HG02885 (cell line): ENCODE data around the gene LARP1.
A peak's percentile ranks its signal among the peaks of the same experiment; 100 is the strongest.

Source experiments
- ATAC-seq: cut with Tn5 transposase; IDR thresholded peaks from one replicate; pipeline ENCODE4 v1.9.1; 2021; ENCODE audit warnings: mild to moderate bottlenecking; ENCODE audit not compliant: unreplicated experiment, poor library complexity

The LARP1 gene

DNA sequence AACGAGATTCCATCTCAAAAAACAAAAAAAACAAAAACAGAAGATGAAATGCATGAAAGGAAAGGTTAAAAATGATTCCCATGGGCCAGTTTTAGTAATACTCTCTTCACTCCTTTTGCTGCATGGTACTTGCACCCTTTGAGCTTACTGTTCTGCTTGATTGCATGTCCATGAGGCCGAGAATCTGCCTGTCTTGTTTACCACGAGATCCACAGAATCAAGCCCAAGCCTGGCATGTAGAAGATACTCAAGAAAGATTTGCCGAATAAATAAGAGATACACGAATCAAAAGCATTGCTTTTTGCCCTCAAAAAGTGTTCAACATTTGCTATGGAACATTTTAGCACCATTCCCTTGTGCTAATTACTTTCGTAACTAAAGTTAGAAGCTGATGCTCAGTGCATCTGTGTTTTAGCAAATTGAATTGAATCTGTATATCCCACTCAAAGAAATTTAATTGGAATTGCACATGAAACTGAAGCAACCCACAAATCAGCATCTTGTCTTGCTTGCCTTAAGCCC lies 94.1 kb downstream of the LARP1 start:
- no peak for ATAC-seq

DNA sequence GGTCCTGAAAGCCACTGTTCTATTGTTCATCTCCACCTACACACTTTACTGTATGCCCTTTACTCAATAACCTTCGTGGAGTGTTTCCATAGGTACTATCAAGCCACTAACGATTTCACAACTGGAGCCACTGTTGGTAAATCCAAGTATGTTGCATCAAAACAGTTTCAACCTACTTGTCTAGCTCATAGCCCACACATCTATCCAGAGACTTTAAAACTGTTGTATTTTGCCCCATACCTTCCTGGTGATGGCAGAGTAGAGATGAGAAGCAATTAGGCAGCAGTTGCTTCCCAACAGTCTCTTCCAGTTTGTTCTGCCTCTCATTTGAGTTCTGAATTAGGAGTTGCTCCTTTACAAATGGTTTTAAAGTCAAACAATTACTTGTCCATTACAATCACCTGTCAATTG lies 94.6 kb downstream of the LARP1 start:
- ATAC-seq: peak; percentile 9

DNA sequence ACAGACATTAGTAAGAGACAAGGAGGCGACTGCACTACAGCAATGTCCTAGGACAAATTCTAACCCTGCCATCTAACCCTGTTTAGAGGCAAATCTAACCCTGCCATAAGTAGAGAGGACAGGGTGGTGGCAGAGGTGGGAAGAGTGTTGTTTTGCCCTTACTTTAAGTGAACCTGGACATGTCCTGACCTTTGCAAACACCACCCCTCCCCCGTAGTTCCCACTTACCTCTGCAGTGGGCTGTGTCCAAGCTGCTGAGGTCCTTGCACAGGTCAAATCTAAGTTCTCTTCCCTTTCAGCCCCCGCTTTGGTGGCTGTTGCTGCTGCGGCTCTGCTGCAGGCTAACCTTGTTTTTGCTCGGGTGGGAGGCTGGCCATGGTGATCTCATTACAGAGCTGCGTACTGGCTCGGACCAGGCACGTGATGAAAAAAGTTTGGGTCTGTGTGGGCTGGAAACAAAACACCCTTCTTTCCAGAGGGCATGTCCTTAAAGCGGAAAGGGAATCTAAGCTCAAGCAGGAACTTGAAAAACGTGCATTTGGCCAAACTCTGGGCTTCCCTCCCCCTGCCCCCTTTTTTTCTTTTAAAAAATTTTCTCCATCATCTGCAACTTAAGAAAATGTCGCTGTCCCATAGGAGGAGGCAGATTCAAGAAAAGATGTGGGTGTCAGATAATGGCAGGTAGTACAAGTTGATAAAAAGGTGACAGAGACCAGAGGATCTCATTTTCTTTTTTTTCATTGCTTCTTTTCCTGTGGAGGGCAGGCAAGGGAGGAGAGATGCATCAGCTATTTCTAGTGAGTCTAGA lies 95.3 kb downstream of the LARP1 start, which contains the start of gene FAXDC2:
Gene FAXDC2 (minus strand): TSS at position 349 of the 808 bp plus-strand sequence. CDS start 12,425 bp downstream, outside the sequence.
- peak; percentile 73 for ATAC-seq

DNA sequence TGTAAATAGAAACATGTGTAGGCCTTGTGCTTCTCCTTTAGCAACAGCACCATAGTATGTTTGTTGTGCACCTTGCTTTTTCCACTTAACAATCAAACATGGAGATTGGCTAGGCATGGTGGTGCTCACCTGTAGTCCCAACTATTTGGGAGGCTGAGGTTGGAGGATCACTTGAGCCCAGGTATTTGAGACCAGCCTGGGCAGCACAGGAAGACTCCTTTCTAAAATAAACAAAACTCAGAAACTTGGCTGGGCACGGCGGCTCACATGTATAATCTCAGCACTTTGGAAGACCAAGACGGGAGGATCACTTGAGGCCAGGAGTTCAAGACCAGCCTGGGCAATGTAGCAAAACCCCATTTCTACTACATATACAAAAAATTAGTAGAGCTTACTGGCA lies 96.2 kb downstream of the LARP1 start:
- no peak for ATAC-seq

DNA sequence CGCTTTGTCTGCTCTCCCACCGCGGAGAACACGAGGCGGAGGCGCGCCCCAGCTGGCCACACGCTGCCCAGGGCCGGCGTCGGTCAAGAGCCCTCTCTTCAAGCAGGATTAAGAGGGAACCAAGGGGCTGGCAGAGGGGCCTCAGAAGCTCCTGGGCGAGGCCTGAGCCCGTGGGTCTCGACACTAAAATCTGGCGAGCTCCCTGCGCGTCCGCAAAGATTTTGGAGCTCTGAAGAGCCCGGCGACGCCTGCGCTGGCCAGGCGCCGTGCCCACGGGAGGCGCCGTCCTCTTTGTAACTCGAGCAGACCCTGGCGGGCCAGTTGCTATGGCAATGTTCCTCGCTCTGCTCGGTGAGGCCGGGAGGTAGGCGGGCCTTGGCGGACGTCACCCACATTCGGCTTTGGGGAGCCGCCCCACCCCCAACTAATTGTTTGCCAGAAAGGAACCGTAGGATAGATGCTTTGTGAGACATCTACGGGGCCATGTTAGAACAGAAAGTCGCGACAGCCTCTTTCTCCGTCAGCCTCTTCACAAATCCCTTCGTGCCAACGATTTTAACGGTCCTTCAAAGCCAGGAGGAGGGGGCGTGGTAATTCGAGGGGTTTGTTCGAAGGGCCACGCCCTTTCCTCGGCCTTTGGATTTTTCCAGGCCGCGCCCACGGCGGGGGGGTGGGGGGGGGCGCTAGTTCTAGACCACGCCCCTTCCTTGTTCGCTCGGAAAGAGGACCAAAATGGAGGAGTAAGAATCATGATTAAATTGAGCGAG lies 102.5 kb downstream of the LARP1 start:
- ATAC-seq: peak; percentile 67

DNA sequence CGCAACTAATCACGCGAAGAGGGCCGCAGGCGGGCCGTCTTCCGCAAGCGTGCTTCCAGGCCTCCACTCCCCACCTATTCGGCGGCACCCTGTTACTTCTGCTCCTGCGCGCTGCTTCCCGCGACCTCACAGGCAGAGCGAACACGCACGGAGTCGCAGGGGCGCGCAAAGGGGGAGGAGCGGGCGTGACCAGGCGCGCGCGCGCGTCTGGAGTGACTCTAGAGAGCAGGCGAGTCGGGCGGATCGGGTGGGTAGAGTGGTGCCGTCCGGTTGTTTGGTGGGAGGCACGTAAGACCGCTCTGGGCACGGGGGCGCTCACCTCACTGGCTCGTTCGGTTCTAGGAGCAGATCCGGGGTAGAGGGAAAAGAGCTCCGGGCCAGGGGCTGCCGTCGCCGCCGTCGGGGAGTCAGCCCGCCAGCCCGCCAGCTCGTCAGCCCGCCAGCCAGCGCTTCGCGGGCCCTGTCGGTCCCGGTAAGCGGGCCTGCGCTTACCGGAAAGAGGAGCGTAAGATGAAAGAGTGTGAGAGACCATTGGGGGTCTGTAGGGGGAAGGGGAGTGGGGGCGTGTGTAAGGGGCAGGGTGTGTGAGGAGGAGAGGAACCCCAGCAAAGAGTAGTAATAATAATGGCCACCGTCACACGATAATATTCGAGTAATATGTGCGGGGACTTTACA lies 103.3 kb downstream of the LARP1 start, which contains the start of gene CNOT8:
Gene CNOT8 (plus strand): TSS at position 331 of the 675 bp plus-strand sequence. CDS start 4,652 bp downstream, outside the sequence.
- ATAC-seq: peak; percentile 80

DNA sequence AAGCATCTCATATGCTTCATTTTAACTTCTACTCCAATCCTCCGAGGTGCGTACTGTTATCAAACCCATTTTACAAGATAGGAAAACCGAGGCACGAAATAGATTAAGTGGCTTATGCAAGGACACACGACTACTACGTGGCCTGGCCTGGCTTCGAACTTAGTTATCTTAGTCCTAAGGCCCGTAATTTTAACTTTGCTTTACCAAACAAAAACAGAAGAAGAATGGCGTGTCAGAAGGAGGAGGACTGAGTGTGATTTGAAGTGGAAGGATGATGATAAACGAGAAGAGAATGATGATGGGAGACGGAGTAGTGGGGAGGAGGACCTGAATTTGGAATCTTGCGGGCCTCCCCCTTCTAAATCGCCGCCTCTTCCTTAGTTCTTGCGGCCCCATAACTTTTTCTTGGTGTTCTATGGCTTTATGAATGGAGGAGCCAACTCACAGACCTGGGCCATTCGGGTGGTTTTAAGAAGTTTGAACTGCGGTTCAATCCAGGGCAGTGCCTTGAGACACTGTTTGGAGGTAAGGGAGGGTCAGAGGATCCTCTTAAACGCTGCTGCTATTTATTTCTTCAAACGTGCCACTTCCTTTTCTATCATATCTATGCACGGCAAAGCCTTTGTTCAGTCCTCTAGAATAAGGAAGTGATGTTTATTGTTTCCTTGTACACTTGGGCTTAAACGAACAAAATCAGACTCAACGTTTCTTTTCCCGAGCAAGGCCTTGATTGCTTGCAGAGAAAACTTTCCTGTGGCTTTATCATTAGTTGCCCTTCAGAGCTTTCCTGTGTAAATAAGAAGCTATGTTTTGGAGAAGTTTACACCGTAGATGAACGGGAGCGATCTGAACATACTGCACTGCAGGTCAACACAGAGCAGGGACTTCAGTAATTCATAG lies 104.0 kb downstream of the LARP1 start:
- ATAC-seq: peak; percentile 11

GRCh38 chr5:154860123-154860522 lies 104.9 kb downstream of the LARP1 start:
- no peak for ATAC-seq

- ATAC-seq: no peak
Measured at GRCh38 chr5:154860765-154861164, 105.6 kb downstream of the LARP1 start.

GRCh38 chr5:154861946-154862345 lies 106.8 kb downstream of the LARP1 start:
- no peak for ATAC-seq

DNA sequence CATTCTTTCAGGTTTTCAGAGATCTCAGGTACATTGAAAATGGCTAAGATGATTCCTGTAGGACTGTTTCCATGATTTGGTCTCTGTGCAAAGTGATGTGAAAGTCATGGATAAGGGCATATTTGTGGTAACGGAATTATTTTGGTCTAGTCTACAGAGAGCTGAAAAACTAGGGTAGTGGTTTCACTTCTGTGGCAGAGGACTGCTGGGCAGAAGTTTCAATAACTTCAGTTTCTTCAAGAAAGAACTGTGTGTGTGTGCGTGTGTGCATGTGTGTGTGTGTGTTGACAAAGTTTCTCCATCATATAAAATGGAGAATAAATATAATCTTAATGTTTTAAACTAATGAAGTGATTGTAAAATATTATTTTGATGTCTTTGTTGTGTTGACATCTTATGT lies 107.6 kb downstream of the LARP1 start:
- no peak for ATAC-seq

GRCh38 chr5:154863291-154864080 lies 108.3 kb downstream of the LARP1 start:
- ATAC-seq: no peak

DNA sequence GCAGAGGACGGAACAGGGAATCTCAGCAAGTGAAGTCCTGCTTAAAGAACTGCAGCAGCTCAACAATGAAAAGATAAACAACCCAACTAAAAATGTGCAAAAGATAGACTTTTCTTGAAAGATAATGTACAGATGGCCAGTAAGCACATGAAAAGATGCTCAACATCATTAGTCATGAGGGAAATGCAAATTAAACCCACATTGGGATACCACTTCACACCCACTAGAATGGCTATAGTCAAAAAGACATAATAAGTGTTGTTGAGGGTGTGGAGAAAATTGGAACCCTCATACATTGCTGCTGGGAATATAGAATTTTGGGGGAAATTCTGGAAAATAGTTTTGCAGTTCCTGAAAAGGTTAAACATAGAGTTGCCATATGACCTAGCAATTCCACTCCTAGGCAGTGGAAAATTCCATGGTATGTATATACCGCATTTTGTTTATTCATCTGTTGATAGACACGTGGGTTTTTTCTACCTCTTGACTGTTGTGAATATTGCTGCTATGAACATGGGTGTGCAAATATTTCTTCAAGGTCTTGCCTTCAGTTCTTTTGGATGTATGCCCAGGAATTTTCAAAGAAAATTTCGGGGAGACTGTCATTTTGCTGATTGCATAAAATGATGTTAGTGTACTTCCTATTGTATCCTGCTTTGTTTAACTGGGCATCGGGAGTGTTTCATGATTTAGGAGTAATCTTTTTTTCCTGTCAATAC lies 110.4 kb downstream of the LARP1 start:
- no peak for ATAC-seq

- ATAC-seq: no peak
Measured at GRCh38 chr5:154866841-154867240, 111.7 kb downstream of the LARP1 start.
